ENCODE data around the gene FAM32A.

The FAM32A gene

GRCh38 chr19:16205205-16206045 lies 20.2 kb downstream of the FAM32A start:
- TF ChIP-seq EZH2phosphoT487 (IDR thresholded peaks at IDR 0.05; ENCODE audit: borderline replicate concordance): no peak
- no peak for TF ChIP-seq CTCF (conservative IDR thresholded peaks at IDR 0.05; ENCODE audit: low read length)
- no peak overlapping the region for H3K9ac ChIP-seq (ENCODE audit: low read depth, low read length, poor library complexity, severe bottlenecking)
- H3K9me2 ChIP-seq (replicated peaks; ENCODE audit: low read depth, low read length): no peaks in the 10 kb centered on the region
- H3K9me3 ChIP-seq (ENCODE audit: insufficient read depth, low read depth, low read length): no peaks in the 10 kb centered on the region
- H3K79me2 ChIP-seq (ENCODE audit: insufficient read depth, low read length): peaks cover 26% of the 10 kb centered on the region
- no peak overlapping the region for H3K4me2 ChIP-seq (ENCODE audit: low read depth, low read length, poor library complexity, severe bottlenecking)
- H3K4me1 ChIP-seq (ENCODE audit: insufficient read depth, low read length, poor library complexity, severe bottlenecking): no peaks in the 10 kb centered on the region
- H3K4me3 ChIP-seq (ENCODE audit: low read length, poor library complexity, severe bottlenecking): no peak overlapping the region
- no peaks in the 10 kb centered on the region for H3K27me3 ChIP-seq (ENCODE audit: insufficient read depth, low read length, poor library complexity, severe bottlenecking)
- H4K20me1 ChIP-seq (ENCODE audit: insufficient read depth, low read length, poor library complexity, severe bottlenecking): peaks cover 7% of the 10 kb centered on the region
- no peaks in the 10 kb centered on the region for H3F3A ChIP-seq (ENCODE audit: low read depth)
- H3K36me3 ChIP-seq (ENCODE audit: insufficient read depth, low read length): peaks cover 31% of the 10 kb centered on the region; the same call in 1 of the 2 replicates
- H2AFZ ChIP-seq (ENCODE audit: low read length): no peak overlapping the region

GRCh38 chr19:16206046-16206605 lies 20.9 kb downstream of the FAM32A start:
- Histone ChIP-seq H3K4me3 (ENCODE audit: low read length, poor library complexity, severe bottlenecking) (no peak overlapping the region), H3K9me2 (replicated peaks; ENCODE audit: low read depth, low read length) (no peaks in the 10 kb centered on the region), H3K27me3 (ENCODE audit: insufficient read depth, low read length, poor library complexity, severe bottlenecking) (no peaks in the 10 kb centered on the region), H3K4me2 (ENCODE audit: low read depth, low read length, poor library complexity, severe bottlenecking) (no peak overlapping the region), H3K4me1 (ENCODE audit: insufficient read depth, low read length, poor library complexity, severe bottlenecking) (no peaks in the 10 kb centered on the region), H3F3A (ENCODE audit: low read depth) (no peaks in the 10 kb centered on the region), H2AFZ (ENCODE audit: low read length) (no peak overlapping the region), H3K9ac (ENCODE audit: low read depth, low read length, poor library complexity, severe bottlenecking) (no peak overlapping the region), H3K79me2 (ENCODE audit: insufficient read depth, low read length) (peaks cover 19% of the 10 kb centered on the region; the same call in 1 of the 2 replicates), H3K36me3 (ENCODE audit: insufficient read depth, low read length) (peaks cover 31% of the 10 kb centered on the region; the same call in 1 of the 2 replicates), H4K20me1 (ENCODE audit: insufficient read depth, low read length, poor library complexity, severe bottlenecking) (no peaks in the 10 kb centered on the region), H3K9me3 (ENCODE audit: insufficient read depth, low read depth, low read length) (no peaks in the 10 kb centered on the region)
- no peak for TF ChIP-seq CTCF (conservative IDR thresholded peaks at IDR 0.05; ENCODE audit: low read length)

GRCh38 chr19:16206637-16207036 lies 21.4 kb downstream of the FAM32A start:
- Histone ChIP-seq H3K36me3 (ENCODE audit: insufficient read depth, low read length) (peaks cover 31% of the 10 kb centered on the region; the same call in 1 of the 2 replicates), H3K4me3 (ENCODE audit: low read length, poor library complexity, severe bottlenecking) (no peak overlapping the region), H3K4me1 (ENCODE audit: insufficient read depth, low read length, poor library complexity, severe bottlenecking) (no peaks in the 10 kb centered on the region), H3K9me2 (replicated peaks; ENCODE audit: low read depth, low read length) (no peaks in the 10 kb centered on the region), H3K27me3 (ENCODE audit: insufficient read depth, low read length, poor library complexity, severe bottlenecking) (no peaks in the 10 kb centered on the region), H3K79me2 (ENCODE audit: insufficient read depth, low read length) (peaks cover 18% of the 10 kb centered on the region; the same call in 1 of the 2 replicates), H3F3A (ENCODE audit: low read depth) (no peaks in the 10 kb centered on the region), H3K9me3 (ENCODE audit: insufficient read depth, low read depth, low read length) (no peaks in the 10 kb centered on the region), H3K4me2 (ENCODE audit: low read depth, low read length, poor library complexity, severe bottlenecking) (no peak overlapping the region), H4K20me1 (ENCODE audit: insufficient read depth, low read length, poor library complexity, severe bottlenecking) (no peaks in the 10 kb centered on the region), H3K9ac (ENCODE audit: low read depth, low read length, poor library complexity, severe bottlenecking) (no peak overlapping the region), H2AFZ (ENCODE audit: low read length) (no peak overlapping the region)
- no peak for TF ChIP-seq EZH2phosphoT487 (IDR thresholded peaks at IDR 0.05; ENCODE audit: borderline replicate concordance)
- TF ChIP-seq CTCF (conservative IDR thresholded peaks at IDR 0.05; ENCODE audit: low read length): no peak
